PC-3 (cell line): ENCODE results near the gene PTPN20. TPM values are rescaled to one million over a fixed set of nuclear protein-coding genes. Genes with fewer than 3 reads are reported as not detected.

Experiments used
- ATAC-seq: fragments of 200-7000 bp; cut with Tn5 transposase; 2 replicates; pipeline ENCODE4 v1.9.1; 2020; ENCODE audit warnings: mild to moderate bottlenecking, moderate library complexity
- BruUV-seq: library from RNA; stranded (reverse); fragments of 400-500 nt; replicated peaks from 2 replicates; lab custom pipeline; 2021; lab: Mats Ljungman, UMichigan
- CTCF ChIA-PET: fragments of 300-600 bp; sonication (Branson Sonifier 250); formaldehyde crosslinking; loops from one replicate; lab custom pipeline; 2022; ENCODE audit warnings: antibody characterized with exemption; lab: Charles Lee
- POLR2A ChIA-PET: fragments of 300-600 bp; sonication (Branson Sonifier 250); formaldehyde crosslinking; loops from one replicate; lab custom pipeline; 2022; ENCODE audit warnings: antibody characterized with exemption; ENCODE audit not compliant: unreplicated experiment; lab: Charles Lee
- DNase-seq: peaks from one replicate; pipeline ENCODE4 v3.0.0-alpha.2; 2015
- H2AFZ ChIP-seq: fragments of 300-600 bp; sonication (generic); 2 replicates; pipeline ENCODE4 v1.6.0; 2016; ENCODE audit warnings: antibody characterized with exemption, low read length
- H3F3A ChIP-seq: fragments of 300-600 bp; sonication (generic); one replicate; pipeline ENCODE4 v1.6.0; 2017; ENCODE audit warnings: antibody characterized with exemption, low read length, control low read depth, mild to moderate bottlenecking; ENCODE audit not compliant: unreplicated experiment
- H3K27ac ChIP-seq: fragments of 300-600 bp; sonication (generic); 2 replicates; pipeline ENCODE4 v1.5.1; 2016; ENCODE audit warnings: mild to moderate bottlenecking, low read length
- H3K27me3 ChIP-seq: fragments of 300-600 bp; sonication (generic); 2 replicates; pipeline ENCODE4 v1.6.1; 2016; ENCODE audit warnings: low read length, mixed read lengths
- H3K36me3 ChIP-seq: fragments of 300-600 bp; sonication (generic); 2 replicates; pipeline ENCODE4 v1.6.1; 2016; ENCODE audit warnings: low read depth, mixed run types, low read length, mixed read lengths
- H3K4me1 ChIP-seq: fragments of 300-600 bp; sonication (generic); 2 replicates; pipeline ENCODE4 v1.5.1; 2016; ENCODE audit warnings: low read length; ENCODE audit not compliant: insufficient read depth
- H3K4me2 ChIP-seq: fragments of 300-600 bp; sonication (generic); 2 replicates; pipeline ENCODE4 v1.6.0; 2016; ENCODE audit warnings: low read length
- H3K4me3 ChIP-seq: fragments of 300-600 bp; sonication (generic); 2 replicates; pipeline ENCODE4 v1.5.1; 2016; ENCODE audit warnings: mild to moderate bottlenecking, low read length, mixed read lengths
- H3K79me2 ChIP-seq: fragments of 300-600 bp; sonication (generic); 2 replicates; pipeline ENCODE4 v1.6.1; 2017; ENCODE audit warnings: low read length, mixed read lengths
- H3K9ac ChIP-seq: fragments of 300-600 bp; sonication (generic); 2 replicates; pipeline ENCODE4 v1.6.0; 2016; ENCODE audit warnings: mild to moderate bottlenecking, low read length
- H3K9me2 ChIP-seq: fragments of 300-600 bp; sonication (generic); replicated peaks from 2 replicates; pipeline ENCODE4 v1.6.1; 2016; ENCODE audit warnings: mixed run types, low read length, mixed read lengths
- H3K9me3 ChIP-seq: fragments of 300-600 bp; sonication (generic); 2 replicates; pipeline ENCODE4 v1.6.1; 2016; ENCODE audit warnings: low read length, mixed read lengths
- H4K20me1 ChIP-seq: fragments of 300-600 bp; sonication (generic); 2 replicates; pipeline ENCODE4 v1.6.1; 2016; ENCODE audit warnings: low read length, mixed read lengths
- EZH2 ChIP-seq: fragments of 300-600 bp; sonication (generic); IDR thresholded peaks from one replicate; pipeline ENCODE4 v1.6.1; 2017; ENCODE audit warnings: antibody characterized with exemption, mild to moderate bottlenecking, low read length; ENCODE audit not compliant: unreplicated experiment
- EZH2phosphoT487 ChIP-seq: fragments of 300-600 bp; sonication (generic); IDR thresholded peaks from 2 replicates; pipeline ENCODE4 v1.6.1; 2018; ENCODE audit warnings: mild to moderate bottlenecking, antibody characterized with exemption, low read length, borderline replicate concordance
- intact Hi-C: fragments of 100-400 bp; cut with micrococcal nuclease; formaldehyde crosslinking; loops from 2 replicates; pipeline ENCODE4 v1.9.0; 2023
- total RNA-seq: library from RNA; depleted of rRNA; stranded (reverse); fragments of >200 nt; gene quantifications from 2 replicates; pipeline ENCODE4 v1.2.3, GENCODE V29; 2014
- TF ChIP-seq, protein P1 (sequence below): fragments of 300-600 bp; sonication (generic); conservative IDR thresholded peaks from 2 replicates; pipeline ENCODE4 v1.5.1; 2017; ENCODE audit warnings: antibody characterized with exemption, low read depth, mild to moderate bottlenecking, low read length

PTPN20 gene
- total RNA-seq, 1 experiment from 2014 or later, result 3.6 TPM

GRCh38 chr10:47024399-47025252 is 113.4 kb downstream of the PTPN20 start:
- Histone ChIP-seq H3K4me2 (no peak overlapping the region), H3K36me3 (no peaks in the 10 kb centered on the region), H3K27me3 (no peaks in the 10 kb centered on the region), H3F3A (no peaks in the 10 kb centered on the region), H3K4me3 (no peak overlapping the region), H3K9me2 (no peaks in the 10 kb centered on the region), H2AFZ (0 out of 2 replicates have a peak overlapping the region, but pooled peaks have one; percentile 10), H3K79me2 (no peaks in the 10 kb centered on the region), H3K9ac (no peak overlapping the region), H3K9me3 (no peaks in the 10 kb centered on the region), H3K27ac (no peak overlapping the region), H4K20me1 (no peaks in the 10 kb centered on the region), H3K4me1 (no peaks in the 10 kb centered on the region)
- intact Hi-C loops, result loop anchor here (1.0 kb wide), 1 partner anchor 288 kb away; no protein-coding TSS in a partner anchor
- BruUV-seq, result no TSS peak
- no peak for TF ChIP-seq EZH2phosphoT487
- no peak for TF ChIP-seq EZH2
- TF ChIP-seq, protein P1, sequence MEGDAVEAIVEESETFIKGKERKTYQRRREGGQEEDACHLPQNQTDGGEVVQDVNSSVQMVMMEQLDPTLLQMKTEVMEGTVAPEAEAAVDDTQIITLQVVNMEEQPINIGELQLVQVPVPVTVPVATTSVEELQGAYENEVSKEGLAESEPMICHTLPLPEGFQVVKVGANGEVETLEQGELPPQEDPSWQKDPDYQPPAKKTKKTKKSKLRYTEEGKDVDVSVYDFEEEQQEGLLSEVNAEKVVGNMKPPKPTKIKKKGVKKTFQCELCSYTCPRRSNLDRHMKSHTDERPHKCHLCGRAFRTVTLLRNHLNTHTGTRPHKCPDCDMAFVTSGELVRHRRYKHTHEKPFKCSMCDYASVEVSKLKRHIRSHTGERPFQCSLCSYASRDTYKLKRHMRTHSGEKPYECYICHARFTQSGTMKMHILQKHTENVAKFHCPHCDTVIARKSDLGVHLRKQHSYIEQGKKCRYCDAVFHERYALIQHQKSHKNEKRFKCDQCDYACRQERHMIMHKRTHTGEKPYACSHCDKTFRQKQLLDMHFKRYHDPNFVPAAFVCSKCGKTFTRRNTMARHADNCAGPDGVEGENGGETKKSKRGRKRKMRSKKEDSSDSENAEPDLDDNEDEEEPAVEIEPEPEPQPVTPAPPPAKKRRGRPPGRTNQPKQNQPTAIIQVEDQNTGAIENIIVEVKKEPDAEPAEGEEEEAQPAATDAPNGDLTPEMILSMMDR, result peak; percentile 83
- peak; percentile 70 for DNase-seq
- POLR2A ChIA-PET, result no interaction called here
- ATAC-seq, result peak; percentile 93
- CTCF ChIA-PET, result interaction anchor here (1.1 kb wide), 1 partner anchor 288 kb away, joined by 5 read pairs; no protein-coding TSS in a partner anchor

GRCh38 chr10:47025253-47025539 is 114.0 kb downstream of the PTPN20 start:
- no peaks in the 10 kb centered on the region for H3K79me2 ChIP-seq
- H3K9me3 ChIP-seq, result no peaks in the 10 kb centered on the region
- H3K9ac ChIP-seq, result no peak overlapping the region
- CTCF ChIA-PET, result no interaction called here
- H3K27ac ChIP-seq, result no peak overlapping the region
- no peaks in the 10 kb centered on the region for H3F3A ChIP-seq
- no peak overlapping the region for H3K4me2 ChIP-seq
- no TSS peak for BruUV-seq
- no peak overlapping the region for H2AFZ ChIP-seq
- ATAC-seq, result peak; percentile 10; the same call in 1 of the 2 replicates
- DNase-seq, result no peak
- H4K20me1 ChIP-seq, result no peaks in the 10 kb centered on the region
- H3K4me3 ChIP-seq, result no peak overlapping the region
- no peaks in the 10 kb centered on the region for H3K27me3 ChIP-seq
- no peaks in the 10 kb centered on the region for H3K36me3 ChIP-seq
- intact Hi-C loops, result no loop called here
- no peaks in the 10 kb centered on the region for H3K9me2 ChIP-seq
- POLR2A ChIA-PET, result no interaction called here
- H3K4me1 ChIP-seq, result no peaks in the 10 kb centered on the region
- TF ChIP-seq, protein P1, result no peak
- no peak for TF ChIP-seq EZH2
- no peak for TF ChIP-seq EZH2phosphoT487
